ENCODE results near the gene KIRREL1.

KIRREL1 gene

GRCh38 chr1:157975228-157975950, 18.1 kb upstream of the KIRREL1 start:
- no peak for DNase-seq (ENCODE audit: low read depth)

- no peak for DNase-seq (ENCODE audit: low read depth)
Observed at GRCh38 chr1:157976888-157977287, 16.6 kb upstream of the KIRREL1 start.

GRCh38 chr1:157978586-157979403, 14.7 kb upstream of the KIRREL1 start:
- no peak for DNase-seq (ENCODE audit: low read depth)

DNA sequence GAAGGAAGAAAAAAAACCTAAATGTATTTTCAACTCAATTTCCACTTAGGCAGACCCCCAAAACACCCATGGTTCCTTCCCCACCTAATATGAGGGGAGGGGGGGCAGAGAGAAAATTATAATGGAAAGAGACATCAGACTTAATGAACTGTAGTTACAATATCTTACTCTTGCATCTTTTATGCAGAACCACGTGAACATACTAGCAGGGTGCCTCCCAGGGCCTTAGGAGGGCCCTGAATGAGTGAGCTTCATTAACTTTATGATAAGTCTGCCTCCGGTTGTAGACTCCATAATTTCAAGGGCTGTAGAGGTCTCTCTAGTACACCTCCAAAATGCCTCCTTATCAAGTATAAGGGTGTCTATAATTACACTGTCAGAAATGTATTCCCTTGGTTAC, 11.3 kb upstream of the KIRREL1 start:
- DNase-seq (ENCODE audit: low read depth): no peak

DNA sequence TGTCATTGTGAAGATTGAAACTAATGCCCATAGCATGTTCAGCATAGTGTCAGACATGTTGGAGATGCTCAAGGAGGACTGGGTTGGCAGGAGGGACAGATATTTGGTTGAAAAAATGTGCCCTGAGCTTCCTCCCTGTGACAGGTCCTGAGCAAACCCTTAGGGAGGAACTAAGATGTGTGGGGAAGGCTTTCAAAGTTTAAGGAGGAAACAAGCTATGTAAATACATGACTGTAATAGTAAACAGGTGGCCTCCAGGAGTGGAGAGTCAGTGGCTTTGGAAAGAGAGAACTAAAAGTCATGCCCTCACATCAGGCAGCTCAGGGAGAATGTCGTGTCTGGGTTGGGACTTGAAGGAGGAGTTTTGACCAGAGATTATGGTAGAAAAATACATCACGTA, 9.7 kb upstream of the KIRREL1 start:
- no peak for DNase-seq (ENCODE audit: low read depth)

GRCh38 chr1:157984469-157984868, 9.0 kb upstream of the KIRREL1 start:
- DNase-seq (ENCODE audit: low read depth): no peak

DNA sequence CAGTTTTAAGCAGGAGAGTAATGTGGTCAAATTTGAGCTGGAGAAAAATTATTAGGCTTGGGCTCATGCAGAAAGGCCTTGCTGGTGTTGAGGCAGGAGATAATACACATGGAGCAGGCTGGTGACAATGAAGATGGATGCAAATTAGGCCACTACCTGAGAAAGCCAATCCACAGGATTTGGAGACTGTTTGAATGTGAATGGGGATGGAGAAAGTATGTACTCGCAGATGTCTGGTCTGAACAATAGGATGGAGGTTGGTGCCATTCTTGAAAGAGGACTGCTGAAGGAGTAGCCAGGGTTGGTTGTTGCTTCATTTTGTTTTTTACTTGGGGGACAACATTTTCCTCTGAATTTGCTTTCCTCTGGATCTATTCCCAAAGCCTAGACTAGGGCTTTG, 8.0 kb upstream of the KIRREL1 start:
- no peak for DNase-seq (ENCODE audit: low read depth)

GRCh38 chr1:157988002-157988401, 5.4 kb upstream of the KIRREL1 start:
- no peak for DNase-seq (ENCODE audit: low read depth)

- no peak for DNase-seq (ENCODE audit: low read depth)
Observed at GRCh38 chr1:157992031-157992832, 1.2 kb upstream of the KIRREL1 start.

- DNase-seq (ENCODE audit: low read depth): no peak
Observed at GRCh38 chr1:157992833-157993146, 655 bp upstream of the KIRREL1 start.

GRCh38 chr1:157993918-157994605, 617 bp downstream of the KIRREL1 start:
- DNase-seq (ENCODE audit: low read depth): no peak

DNA sequence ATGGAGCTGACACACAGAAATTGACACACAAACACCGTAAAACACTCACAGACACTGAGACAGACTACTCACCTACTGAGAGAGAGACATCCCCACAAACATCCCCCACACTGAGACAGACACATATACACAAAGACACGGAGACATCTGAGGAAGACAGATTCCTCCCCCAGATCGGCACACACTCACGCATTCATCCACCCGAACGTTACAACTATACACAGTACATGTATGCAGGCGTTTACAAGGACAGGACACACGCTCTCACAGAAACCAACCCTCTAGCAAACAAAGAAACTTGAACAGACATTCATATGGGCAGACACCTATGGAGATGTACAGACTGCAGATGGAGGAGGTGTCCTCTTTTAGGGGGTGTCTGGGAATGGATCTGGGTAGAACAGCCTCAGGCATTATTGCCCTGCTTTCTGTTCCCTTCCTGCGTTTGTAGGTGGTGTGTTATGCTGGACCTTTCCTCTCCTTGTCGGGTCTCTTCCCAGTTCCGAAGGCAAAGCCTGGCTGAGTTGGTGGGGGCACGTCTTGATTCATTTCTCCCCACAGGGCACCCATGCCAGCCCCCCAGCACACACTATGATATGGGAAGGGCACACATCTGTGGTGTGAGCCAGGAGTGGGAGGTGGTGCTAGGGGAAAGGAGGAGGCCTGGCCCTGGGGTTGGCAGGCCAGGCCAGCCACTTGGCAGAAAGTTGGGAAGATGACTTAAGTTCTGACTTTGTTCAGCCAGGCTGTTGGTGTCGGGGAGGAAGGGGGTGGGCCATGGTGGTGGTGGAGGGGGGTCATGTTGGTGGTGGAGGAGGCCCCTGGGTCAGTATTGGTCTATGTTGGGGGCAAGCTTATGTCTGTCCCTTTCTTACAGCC, 1.5 kb downstream of the KIRREL1 start:
- DNase-seq (ENCODE audit: low read depth): no peak

GRCh38 chr1:157995583-157996169, 2.2 kb downstream of the KIRREL1 start:
- DNase-seq (ENCODE audit: low read depth): no peak

DNA sequence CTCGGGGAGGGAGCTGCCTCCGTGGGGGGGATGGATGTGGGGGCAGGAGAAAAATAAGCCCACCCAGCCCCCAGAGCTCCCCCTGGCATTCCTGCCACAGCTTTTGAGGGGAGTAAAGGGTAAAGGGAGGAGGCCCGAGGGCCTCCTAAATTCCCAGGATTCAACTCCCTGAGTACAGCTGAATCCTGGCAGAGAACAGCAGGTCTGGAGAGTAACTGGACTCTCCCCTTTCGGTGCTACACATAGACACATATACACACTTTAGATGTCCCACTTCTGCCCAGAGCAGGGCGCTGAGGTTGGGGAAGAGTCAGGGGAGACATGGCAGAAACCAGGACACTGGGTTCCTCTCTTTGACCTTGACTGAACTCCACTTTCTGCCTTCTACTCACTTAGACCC, 3.0 kb downstream of the KIRREL1 start:
- no peak for DNase-seq (ENCODE audit: low read depth)

DNA sequence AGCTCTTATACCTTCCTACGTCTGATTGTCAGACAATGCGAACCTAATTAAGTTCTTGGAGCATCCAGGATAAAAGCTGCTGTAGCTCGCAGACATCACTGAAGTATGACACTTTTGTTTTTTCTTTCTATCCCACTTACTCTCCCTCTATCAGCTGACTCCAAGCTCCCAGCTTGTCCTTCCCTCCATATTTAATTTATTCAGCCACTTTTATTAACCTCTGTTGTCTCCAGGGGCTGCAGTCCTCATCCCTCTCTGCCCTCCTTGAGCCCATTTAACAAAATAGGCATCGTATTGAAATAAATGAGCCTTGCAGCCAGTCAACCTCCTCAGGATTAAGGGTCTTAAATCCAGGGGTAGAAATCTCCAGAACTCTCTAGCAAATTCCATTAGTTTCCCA, 7.1 kb downstream of the KIRREL1 start:
- DNase-seq (ENCODE audit: low read depth): no peak

DNA sequence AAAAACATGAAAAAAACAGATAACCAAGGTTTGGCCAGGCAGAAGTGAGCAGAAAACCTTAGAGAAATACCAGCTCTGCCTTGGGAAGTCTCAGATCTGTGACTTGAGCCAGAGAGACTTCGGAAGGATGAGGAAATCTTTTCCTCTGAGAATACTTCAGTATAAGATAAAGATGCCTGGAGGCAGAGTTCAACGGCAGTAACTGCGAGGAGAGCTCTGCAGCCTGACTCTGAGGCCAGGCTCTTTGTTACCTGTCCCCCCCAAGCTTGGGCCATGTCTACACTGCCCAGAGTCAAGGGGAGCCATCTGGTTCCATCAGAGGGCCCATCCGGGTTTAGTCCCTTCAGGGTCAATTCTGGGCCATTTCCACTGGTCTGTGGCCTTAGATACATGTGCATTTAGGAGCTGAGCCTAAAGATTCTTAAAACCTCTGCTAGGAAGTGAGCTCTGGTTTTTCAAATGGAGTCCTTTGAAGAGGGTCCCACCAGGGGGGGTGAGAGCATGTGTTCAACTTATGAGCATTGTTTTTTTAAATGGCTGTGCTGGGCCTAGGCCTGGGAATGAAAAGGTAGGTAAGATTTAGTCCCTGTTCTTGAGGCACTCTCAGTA, 8.7 kb downstream of the KIRREL1 start:
- no peak for DNase-seq (ENCODE audit: low read depth)

DNA sequence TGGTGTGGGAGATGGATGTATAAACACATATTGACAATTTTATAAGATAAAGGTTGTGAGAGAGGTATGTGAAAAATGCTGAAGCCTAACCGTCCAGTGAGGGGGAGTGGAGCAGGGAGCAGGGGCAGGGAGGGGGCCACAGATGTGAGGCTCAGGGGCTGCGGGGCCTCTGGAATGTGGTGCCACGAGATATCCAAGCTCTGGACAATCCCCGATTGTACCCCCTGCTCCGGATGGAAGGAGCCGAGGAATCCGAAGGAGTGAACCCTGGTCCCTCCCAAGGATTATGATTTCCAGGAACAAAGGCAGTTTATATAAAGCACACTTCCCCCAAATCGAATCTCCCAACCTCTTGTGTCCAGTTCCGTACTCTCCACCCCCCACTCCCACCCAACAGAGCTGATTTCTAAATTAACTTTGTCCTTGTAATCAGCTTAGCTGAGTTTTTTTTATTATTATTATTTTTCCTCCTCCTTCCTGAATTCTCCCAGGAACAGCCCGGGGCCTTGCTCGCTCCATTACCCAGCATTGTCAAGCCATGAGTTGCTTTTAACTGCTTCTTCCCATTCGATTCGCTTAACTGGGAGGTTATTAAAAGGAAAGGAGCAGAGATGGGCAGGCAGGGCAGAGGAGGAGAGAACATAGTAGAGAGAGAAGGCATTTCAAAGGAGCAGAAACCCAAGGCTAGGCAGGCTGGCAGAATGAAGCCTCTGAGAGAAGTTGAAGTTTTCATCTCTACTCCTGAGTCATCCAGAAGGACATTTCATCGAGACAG, 9.4 kb downstream of the KIRREL1 start:
- DNase-seq (ENCODE audit: low read depth): no peak

GRCh38 chr1:158003406-158003800, 10.0 kb downstream of the KIRREL1 start:
- DNase-seq (ENCODE audit: low read depth): no peak

GRCh38 chr1:158005224-158005623, 11.8 kb downstream of the KIRREL1 start:
- no peak for DNase-seq (ENCODE audit: low read depth)

- DNase-seq (ENCODE audit: low read depth): no peak
Observed at GRCh38 chr1:158007180-158007579, 13.7 kb downstream of the KIRREL1 start.
